ENCODE results near the gene DNAH9.
A peak's percentile ranks its signal among the peaks of the same experiment; 100 is the strongest.

Gene DNAH9

DNA sequence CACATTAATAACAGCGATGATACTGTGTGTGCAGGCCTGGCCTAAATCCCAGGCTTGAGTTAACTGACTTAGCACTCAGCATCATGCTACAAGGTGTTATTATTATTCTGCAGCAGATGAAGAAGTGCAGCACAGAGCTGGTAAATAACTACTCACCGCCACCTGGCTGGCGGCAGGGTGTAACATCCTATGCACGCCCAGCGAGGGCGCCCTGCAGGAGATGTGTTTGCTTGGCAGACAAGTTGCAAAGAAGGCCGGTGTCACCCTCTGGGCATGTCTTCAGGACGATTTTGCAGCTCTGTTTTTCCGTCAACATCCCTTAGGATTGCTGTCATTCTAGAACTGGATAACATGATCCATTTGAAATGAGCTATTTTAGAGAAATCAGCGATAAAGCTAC lies 30.1 kb downstream of the DNAH9 start:
- H3K27ac Mint-ChIP-seq: no peak overlapping the region

GRCh38 chr17:11628831-11629230 lies 30.6 kb downstream of the DNAH9 start:
- Mint-ChIP-seq H3K27ac (no peak overlapping the region), H3K4me1 (no peaks in the 10 kb centered on the region), H3K27me3 (peaks cover 1% of the 10 kb centered on the region), H3K36me3 (no peaks in the 10 kb centered on the region), H3K9me3 (peaks cover 4% of the 10 kb centered on the region), H3K4me3 (no peak overlapping the region)
- ATAC-seq (ENCODE audit: low read depth): no peak
- DNase-seq (ENCODE audit: low spot score in 2 of 2): no peak

More for the DNA sequence above, 30.1 kb downstream of the DNAH9 start:
- Mint-ChIP-seq H3K4me1 (no peaks in the 10 kb centered on the region), H3K36me3 (no peaks in the 10 kb centered on the region), H3K9me3 (peaks cover 4% of the 10 kb centered on the region), H3K4me3 (no peak overlapping the region), H3K27me3 (peaks cover 1% of the 10 kb centered on the region)
- DNase-seq (ENCODE audit: low spot score in 2 of 2): no peak
- ATAC-seq (ENCODE audit: low read depth): no peak

- DNase-seq (ENCODE audit: low spot score in 2 of 2): no peak
- Mint-ChIP-seq H3K4me3 (no peak overlapping the region), H3K36me3 (no peaks in the 10 kb centered on the region), H3K4me1 (no peaks in the 10 kb centered on the region), H3K27ac (no peak overlapping the region), H3K9me3 (peaks cover 8% of the 10 kb centered on the region), H3K27me3 (no peaks in the 10 kb centered on the region)
- ATAC-seq (ENCODE audit: low read depth): no peak
Observed at GRCh38 chr17:11636771-11637170, 38.5 kb downstream of the DNAH9 start.

DNA sequence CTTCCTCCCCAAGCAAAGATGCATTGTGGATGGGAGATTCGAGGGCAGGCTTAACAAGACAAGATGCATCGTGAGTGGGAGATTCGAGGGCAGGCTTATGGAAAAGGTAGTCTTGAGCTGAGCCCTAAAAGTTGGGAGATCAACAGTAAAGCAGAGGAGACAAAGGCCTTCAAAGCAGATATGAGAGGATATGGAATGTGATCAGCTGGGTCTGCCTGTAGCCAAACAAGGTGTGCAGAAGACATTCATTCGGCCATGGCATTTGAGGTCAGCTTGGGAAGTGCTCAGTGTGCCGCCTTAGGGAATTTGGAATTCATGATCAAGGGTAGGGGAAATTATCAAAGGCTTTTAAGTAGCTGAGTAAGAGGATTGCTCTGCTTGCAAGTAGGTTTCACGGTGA lies 39.5 kb downstream of the DNAH9 start:
- DNase-seq (ENCODE audit: low spot score in 2 of 2) (no peak), ATAC-seq (ENCODE audit: low read depth) (no peak)
- Mint-ChIP-seq H3K4me1 (no peaks in the 10 kb centered on the region), H3K27ac (no peak overlapping the region), H3K4me3 (no peak overlapping the region), H3K27me3 (no peaks in the 10 kb centered on the region), H3K36me3 (no peaks in the 10 kb centered on the region), H3K9me3 (peaks cover 6% of the 10 kb centered on the region)

- Mint-ChIP-seq H3K27ac (no peak overlapping the region), H3K36me3 (no peaks in the 10 kb centered on the region), H3K4me3 (no peak overlapping the region), H3K4me1 (no peaks in the 10 kb centered on the region), H3K27me3 (no peaks in the 10 kb centered on the region), H3K9me3 (peaks cover 6% of the 10 kb centered on the region)
- ATAC-seq (ENCODE audit: low read depth): no peak
- DNase-seq (ENCODE audit: low spot score in 2 of 2): no peak
Observed at GRCh38 chr17:11638700-11639265, 40.5 kb downstream of the DNAH9 start.

DNA sequence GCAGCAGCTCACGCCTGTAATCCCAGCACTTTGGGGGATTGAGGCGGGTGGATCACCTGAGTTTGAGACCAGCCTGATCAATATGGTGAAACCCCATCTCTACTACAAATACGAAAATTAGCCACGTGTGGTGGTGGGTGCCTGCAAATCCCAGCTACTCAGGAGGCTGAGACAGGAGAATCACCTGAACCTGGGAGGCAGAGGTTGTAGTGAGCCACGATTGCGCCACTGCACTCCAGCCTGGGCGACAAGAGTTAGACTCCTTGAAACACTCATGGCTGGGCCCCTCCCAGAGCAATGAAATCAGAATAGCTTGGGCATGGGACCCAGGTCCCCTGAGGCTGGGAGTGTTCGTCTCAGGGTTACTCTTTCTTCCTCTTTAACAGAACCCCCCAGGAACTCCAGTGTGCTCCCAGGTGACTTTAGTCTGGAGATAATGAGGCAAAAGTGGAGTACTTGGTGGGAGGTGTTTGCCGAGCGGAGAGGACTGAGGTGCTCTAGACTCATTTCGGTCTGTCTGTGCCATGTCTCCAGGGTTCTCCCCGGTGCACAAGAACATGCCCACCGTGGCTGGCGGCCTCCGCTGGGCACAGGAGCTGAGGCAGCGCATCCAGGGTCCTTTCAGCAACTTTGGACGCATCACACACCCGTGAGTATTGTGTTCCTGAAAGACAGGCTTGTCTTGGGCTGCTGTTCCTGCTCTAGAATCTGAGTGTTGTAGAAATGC lies 41.6 kb downstream of the DNAH9 start:
- no peaks in the 10 kb centered on the region for H3K27me3 Mint-ChIP-seq
- no peak for DNase-seq (ENCODE audit: low spot score in 2 of 2)
- H3K4me3 Mint-ChIP-seq: no peak overlapping the region
- ATAC-seq (ENCODE audit: low read depth): no peak
- H3K9me3 Mint-ChIP-seq: peaks cover 5% of the 10 kb centered on the region
- peaks cover 2% of the 10 kb centered on the region for H3K4me1 Mint-ChIP-seq
- H3K36me3 Mint-ChIP-seq: no peaks in the 10 kb centered on the region
- no peak overlapping the region for H3K27ac Mint-ChIP-seq

- Mint-ChIP-seq H3K9me3 (peaks cover 5% of the 10 kb centered on the region), H3K27ac (no peak overlapping the region), H3K36me3 (no peaks in the 10 kb centered on the region), H3K27me3 (no peaks in the 10 kb centered on the region), H3K4me1 (peaks cover 2% of the 10 kb centered on the region), H3K4me3 (no peak overlapping the region)
- ATAC-seq (ENCODE audit: low read depth) (no peak), DNase-seq (ENCODE audit: low spot score in 2 of 2) (no peak)
Observed at GRCh38 chr17:11640463-11640814, 42.2 kb downstream of the DNAH9 start.

DNA sequence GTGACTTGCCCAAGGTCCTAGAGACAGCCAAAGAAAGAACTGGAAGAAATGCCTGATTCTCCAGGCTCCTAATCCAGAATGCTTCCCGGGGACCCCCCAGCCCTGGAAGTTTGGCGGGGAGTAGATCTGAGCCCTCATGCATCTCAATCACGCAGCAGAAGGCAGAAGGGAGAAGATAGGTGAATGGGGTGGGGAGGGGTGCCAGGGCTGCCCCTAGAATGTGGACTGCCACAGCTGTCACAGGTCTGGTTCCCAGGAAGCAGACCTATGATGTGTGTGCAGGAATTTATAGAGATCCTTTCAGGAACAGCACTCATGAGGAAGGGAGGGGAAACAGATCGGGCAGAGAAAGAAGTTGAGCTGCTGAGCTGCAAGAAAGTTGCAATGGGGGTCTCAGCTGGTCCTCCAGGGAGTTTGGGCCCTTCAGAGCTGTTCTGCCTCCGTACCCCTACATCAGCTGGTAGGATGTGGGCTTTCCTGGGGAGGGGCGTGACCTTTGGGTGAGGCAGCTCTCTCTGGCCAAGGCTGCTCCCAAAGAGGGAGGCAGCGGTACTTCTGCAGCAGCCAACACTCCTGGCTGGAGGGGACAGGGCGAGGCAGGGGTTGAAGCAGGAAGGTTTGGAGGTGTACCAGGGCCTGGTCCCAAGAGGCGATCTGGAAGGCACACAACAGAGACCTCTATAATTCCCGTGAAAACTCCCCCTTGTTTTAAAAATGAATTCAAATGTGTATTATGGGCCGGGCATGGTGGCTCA lies 43.4 kb downstream of the DNAH9 start:
- Mint-ChIP-seq H3K36me3 (no peaks in the 10 kb centered on the region), H3K4me3 (no peak overlapping the region), H3K4me1 (peaks cover 2% of the 10 kb centered on the region), H3K9me3 (peaks cover 5% of the 10 kb centered on the region), H3K27ac (no peak overlapping the region), H3K27me3 (no peaks in the 10 kb centered on the region)
- ATAC-seq (ENCODE audit: low read depth): no peak
- no peak for DNase-seq (ENCODE audit: low spot score in 2 of 2)

DNA sequence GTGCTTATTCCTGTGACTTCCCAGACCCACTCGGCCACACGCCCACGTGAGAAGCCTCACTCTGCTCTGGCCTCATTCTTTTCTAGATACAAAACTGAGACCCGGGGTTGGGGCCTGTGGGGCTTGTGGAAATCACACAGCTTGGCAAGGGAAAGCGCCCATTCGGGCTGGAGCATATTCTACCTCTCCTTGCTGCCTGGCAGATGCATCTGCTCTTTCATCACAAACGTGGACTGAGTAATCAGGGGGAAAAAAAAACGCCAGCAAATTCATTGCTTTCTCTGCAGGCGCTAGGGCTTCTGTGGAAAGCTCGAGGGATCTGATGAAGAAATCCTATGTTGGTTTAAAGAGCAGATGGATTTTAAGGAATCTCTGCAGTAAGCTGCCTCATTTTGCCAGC lies 44.4 kb downstream of the DNAH9 start:
- Mint-ChIP-seq H3K4me3 (no peak overlapping the region), H3K36me3 (no peaks in the 10 kb centered on the region)

DNA sequence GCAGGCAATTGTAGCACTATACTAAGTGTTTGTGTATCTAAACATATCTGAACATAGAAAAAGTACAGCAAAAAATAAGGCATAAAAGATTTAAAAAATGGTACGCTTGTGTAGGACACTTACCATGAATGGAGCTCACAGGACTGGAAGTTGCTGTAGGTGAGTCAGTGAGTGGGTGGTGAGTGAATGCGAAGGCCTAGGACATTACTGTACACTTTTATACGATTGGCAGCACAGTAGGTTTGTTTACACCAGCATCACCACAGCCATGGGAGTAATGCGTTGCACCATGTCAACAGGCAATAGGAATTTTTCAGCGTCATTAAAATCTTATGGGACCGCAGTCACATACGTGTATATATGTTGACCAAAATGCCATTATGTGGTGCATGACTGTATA lies 45.6 kb downstream of the DNAH9 start:
- no peaks in the 10 kb centered on the region for H3K27me3 Mint-ChIP-seq
- ATAC-seq (ENCODE audit: low read depth) (no peak), DNase-seq (ENCODE audit: low spot score in 2 of 2) (no peak)
- H3K4me3 Mint-ChIP-seq: no peak overlapping the region
- peaks cover 2% of the 10 kb centered on the region for H3K4me1 Mint-ChIP-seq
- H3K27ac Mint-ChIP-seq: no peak overlapping the region
- no peaks in the 10 kb centered on the region for H3K36me3 Mint-ChIP-seq
- peaks cover 3% of the 10 kb centered on the region for H3K9me3 Mint-ChIP-seq

More for the DNA sequence above, 44.4 kb downstream of the DNAH9 start:
- Mint-ChIP-seq H3K27ac (no peak overlapping the region), H3K9me3 (peaks cover 4% of the 10 kb centered on the region), H3K4me1 (peaks cover 2% of the 10 kb centered on the region), H3K27me3 (no peaks in the 10 kb centered on the region)
- DNase-seq (ENCODE audit: low spot score in 2 of 2) (no peak), ATAC-seq (ENCODE audit: low read depth) (no peak)

GRCh38 chr17:11644265-11645212 lies 46.3 kb downstream of the DNAH9 start:
- DNase-seq (ENCODE audit: low spot score in 2 of 2) (peak; percentile 12), ATAC-seq (ENCODE audit: low read depth) (no peak)
- Mint-ChIP-seq H3K36me3 (no peaks in the 10 kb centered on the region), H3K27me3 (no peaks in the 10 kb centered on the region), H3K27ac (no peak overlapping the region), H3K9me3 (no peaks in the 10 kb centered on the region), H3K4me1 (peaks cover 2% of the 10 kb centered on the region), H3K4me3 (no peak overlapping the region)

DNA sequence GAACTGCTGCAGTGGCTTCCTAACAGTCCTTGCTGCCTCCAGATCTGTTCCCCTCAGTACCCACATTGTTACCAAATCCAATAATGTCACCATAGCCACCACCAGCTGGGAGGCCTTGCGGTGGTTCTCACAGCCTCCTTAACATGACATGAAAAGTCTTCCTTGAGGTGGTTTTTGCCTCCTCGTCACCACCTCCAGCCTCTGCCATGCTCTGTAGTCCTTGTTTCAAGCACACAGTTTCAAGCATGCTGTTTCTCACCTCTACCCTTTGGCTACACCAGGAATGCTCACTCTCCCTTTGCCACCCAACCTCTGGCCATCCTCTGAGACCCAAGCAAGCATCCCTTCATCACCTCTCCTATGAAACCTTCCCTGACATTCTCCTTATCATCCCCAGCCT lies 47.2 kb downstream of the DNAH9 start:
- no peaks in the 10 kb centered on the region for H3K27me3 Mint-ChIP-seq
- no peak overlapping the region for H3K27ac Mint-ChIP-seq
- no peak overlapping the region for H3K4me3 Mint-ChIP-seq
- ATAC-seq (ENCODE audit: low read depth) (no peak), DNase-seq (ENCODE audit: low spot score in 2 of 2) (no peak)
- peaks cover 2% of the 10 kb centered on the region for H3K4me1 Mint-ChIP-seq
- H3K36me3 Mint-ChIP-seq: no peaks in the 10 kb centered on the region
- H3K9me3 Mint-ChIP-seq: no peaks in the 10 kb centered on the region

- no peaks in the 10 kb centered on the region for H3K27me3 Mint-ChIP-seq
- H3K4me3 Mint-ChIP-seq: no peak overlapping the region
- H3K36me3 Mint-ChIP-seq: no peaks in the 10 kb centered on the region
- no peak overlapping the region for H3K27ac Mint-ChIP-seq
- H3K4me1 Mint-ChIP-seq: no peaks in the 10 kb centered on the region
- H3K9me3 Mint-ChIP-seq: peaks cover 6% of the 10 kb centered on the region
- no peak for DNase-seq (ENCODE audit: low spot score in 2 of 2)
- ATAC-seq (ENCODE audit: low read depth): no peak
Observed at GRCh38 chr17:11651089-11651488, 52.8 kb downstream of the DNAH9 start.

- peaks cover 5% of the 10 kb centered on the region for H3K9me3 Mint-ChIP-seq
Observed at GRCh38 chr17:11668618-11669017, 70.3 kb downstream of the DNAH9 start.

More at GRCh38 chr17:11668618-11669017, 70.3 kb downstream of the DNAH9 start:
- Mint-ChIP-seq H3K27ac (no peak overlapping the region), H3K36me3 (no peaks in the 10 kb centered on the region), H3K27me3 (no peaks in the 10 kb centered on the region), H3K4me3 (no peak overlapping the region), H3K4me1 (no peaks in the 10 kb centered on the region)
- ATAC-seq (ENCODE audit: low read depth) (no peak), DNase-seq (ENCODE audit: low spot score in 2 of 2) (no peak)

Data from memory B cell (primary cell).